ENCODE results near the gene PEMT.

- TF ChIP-seq POLR2AphosphoS5 (IDR thresholded peaks at IDR 0.05) (no peak), POLR2A (IDR thresholded peaks at IDR 0.05) (no peak), CTCF (IDR thresholded peaks at IDR 0.05) (peak in 2 of 5 experiments; percentile 6 to 7)
Measured at GRCh38 chr17:17497065-17497844, 94.3 kb downstream of the PEMT start.

Data from transverse colon (tissue), 4 donors.